HG03575 (cell line): Measurements from ENCODE around the gene RAB9A.
"Not testable (repeated sequence)": the region's sequence is repeated elsewhere in the genome, so short reads cannot be mapped to it uniquely, and the experiment has no call there.

Experiments used
- ATAC-seq: cut with Tn5 transposase; IDR thresholded peaks from one replicate; pipeline ENCODE4 v1.9.1; 2021; ENCODE audit not compliant: unreplicated experiment, insufficient number of reproducible peaks, low FRiP score; ENCODE audit errors: extremely low read depth

Gene RAB9A

DNA sequence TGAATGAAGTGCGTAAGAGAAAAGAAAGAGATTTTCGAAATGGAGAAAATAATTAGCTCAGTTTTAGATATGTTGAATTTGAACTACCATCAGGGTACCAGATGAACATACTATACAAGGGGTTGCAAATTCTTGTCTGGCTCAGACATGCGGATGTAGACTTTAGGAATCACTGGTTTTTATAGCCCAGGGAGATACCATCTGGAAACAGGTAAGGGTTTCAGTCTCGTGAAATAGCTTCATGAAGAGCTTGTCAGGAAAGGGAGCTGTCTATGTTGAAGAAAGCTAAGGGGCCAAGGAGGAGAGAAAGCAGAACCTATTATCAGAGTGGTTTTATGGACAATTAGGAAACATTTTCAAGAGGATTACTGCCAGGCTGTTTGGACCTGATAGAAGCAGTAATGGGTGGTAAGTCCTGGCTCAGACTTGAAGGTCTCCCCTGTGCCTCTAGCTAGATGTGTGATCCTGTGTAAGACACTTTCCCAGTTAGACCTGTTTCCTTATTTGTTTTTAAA lies 6.7 kb downstream of the RAB9A start:
- ATAC-seq: no peak

GRCh38 chrX:13697455-13697854 lies 8.5 kb downstream of the RAB9A start:
- ATAC-seq: no peak

DNA sequence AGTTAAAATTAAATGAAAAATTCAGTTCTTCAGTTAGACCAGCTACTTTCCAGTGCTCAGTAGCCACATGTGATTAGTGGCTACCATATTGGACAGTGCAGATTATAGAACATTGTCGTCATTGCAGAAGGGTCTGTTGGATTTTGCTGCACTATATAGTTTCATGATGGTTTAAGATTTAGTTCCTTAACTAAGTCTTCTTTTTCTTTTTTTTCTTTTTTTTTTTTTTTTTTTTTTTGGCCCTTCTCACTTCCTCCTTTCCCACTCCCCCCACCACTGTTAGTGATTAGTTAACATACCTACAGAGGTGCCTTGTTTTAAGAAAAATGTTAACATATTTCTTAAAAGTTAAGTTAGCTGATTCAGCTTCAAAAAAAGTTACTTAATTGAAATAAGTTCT lies 9.0 kb downstream of the RAB9A start:
- no peak for ATAC-seq

DNA sequence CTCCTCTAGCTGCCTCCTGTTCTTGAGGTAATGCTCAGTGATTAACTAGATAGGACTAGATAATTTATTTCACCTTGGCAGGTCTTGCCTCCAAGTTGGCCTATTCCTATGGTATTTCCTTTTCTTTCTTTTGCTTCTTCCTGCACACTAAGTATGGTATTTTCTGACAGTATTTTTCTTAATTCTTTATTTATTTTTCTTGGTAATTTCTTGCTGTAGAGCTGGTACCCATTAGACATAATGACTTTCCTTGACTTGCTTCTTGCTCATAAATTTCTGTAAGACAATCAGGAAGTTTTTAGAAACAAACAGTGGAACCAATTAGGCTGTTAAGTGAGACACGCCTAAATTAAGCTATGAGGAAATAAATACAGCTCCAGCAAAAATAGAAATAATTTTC lies 9.5 kb downstream of the RAB9A start:
- ATAC-seq: no peak

GRCh38 chrX:13699183-13699826 lies 10.4 kb downstream of the RAB9A start:
- no peak for ATAC-seq

DNA sequence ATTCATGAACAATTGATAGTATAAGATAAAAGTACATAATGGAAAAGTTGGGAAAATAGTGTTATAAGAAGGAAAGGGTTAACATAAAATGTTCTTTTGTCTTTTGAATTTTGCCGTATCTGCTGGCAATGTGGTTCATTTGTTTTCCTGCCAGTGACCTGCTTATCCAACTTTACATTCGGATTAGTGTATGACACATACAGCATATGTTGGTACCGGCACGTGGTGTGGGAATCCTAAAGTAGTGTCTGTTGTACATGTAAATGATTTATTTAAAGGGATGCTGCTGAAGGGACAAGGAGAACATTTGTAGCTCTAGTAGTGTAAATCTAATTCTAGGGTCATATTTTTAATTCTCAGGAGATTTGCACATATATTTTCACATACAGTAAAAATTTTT lies 11.5 kb downstream of the RAB9A start:
- no peak for ATAC-seq

DNA sequence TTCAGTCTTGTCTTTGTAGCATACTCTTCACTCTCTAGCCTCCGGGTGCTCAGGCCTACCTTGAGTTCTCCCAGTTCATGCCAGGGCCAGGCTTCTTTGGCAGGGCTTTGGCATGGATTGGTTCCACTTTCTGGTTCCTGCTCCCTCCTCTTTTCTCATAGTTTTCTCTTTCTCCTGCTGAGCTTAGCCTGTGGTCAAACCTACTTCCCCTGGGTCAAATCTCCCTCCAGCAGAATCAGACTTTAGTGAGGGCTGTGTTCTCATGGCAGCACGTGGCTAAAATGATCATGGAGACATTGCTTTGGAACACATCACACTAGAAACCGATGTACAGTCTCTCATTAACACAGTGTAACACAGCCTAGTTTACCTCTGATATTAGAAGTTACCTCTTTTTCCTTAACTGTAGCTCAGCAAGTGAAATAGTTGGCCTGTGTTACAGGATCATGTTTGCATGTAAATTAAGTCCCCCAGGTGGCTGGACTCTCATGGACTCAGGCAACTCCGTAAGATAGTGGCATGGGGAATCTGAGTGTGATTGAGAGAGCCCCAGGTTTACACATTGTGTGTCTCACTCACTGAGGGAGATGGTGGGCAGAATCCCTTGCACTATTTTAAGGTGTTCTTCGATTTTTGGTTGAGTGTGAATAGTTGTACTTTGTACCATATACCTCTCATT lies 13.3 kb downstream of the RAB9A start:
- ATAC-seq: no peak

DNA sequence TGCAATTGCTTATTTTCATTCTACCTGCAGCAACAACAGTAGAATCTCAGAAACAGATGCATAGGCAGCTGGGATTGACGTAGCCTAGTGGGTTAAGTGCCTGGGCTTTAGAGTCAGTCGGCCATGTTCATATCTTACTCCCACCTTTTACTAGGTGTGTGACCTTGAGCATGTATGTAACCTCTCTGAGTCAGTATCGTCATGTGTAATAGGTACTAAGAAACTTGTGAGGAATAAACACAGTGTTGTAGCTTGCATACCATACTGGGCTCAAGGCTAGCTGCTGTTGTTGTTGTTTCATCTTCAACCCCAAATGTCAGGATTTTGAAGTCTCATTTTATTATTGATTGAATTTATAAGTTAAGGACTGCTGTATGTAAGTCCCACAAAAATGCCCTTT lies 14.2 kb downstream of the RAB9A start:
- no peak for ATAC-seq

DNA sequence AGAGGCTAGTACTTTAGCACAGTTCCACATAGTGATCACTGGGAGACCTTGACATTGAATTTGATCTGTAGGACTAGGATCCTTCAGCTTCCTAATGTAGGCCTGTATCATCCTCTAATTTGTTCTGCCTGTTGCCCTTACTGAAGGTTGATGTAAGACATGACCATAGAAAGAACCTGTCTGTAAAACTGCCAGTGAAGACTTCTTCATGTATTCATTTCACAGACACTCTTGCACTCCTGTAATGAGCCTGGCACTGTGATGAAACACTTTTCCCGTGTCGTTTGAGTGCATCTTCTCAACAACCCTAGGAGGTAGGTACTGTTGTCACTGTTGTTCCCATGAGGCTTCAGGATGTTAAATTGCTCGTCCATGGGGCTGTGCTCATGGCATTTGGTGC lies 14.7 kb downstream of the RAB9A start:
- no peak for ATAC-seq

DNA sequence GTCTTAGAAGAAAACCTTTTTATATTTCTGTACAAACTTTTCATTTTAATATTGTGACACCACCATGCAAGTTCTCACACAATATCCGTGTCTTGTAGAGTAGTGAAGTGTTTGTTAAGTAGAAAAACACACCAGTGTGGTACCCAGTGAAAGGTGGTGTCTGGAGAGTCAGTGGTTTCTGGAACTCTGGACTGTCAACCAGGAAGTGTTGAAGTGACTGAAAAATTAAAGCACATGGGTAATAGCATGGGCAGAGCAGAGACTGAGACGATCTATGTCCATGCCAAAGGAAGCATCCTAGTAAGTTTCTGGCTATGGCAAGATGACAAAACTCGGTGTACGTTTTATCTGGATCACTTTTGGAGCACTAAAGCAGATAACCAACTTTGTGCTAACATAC lies 22.2 kb downstream of the RAB9A start:
- ATAC-seq: no peak

DNA sequence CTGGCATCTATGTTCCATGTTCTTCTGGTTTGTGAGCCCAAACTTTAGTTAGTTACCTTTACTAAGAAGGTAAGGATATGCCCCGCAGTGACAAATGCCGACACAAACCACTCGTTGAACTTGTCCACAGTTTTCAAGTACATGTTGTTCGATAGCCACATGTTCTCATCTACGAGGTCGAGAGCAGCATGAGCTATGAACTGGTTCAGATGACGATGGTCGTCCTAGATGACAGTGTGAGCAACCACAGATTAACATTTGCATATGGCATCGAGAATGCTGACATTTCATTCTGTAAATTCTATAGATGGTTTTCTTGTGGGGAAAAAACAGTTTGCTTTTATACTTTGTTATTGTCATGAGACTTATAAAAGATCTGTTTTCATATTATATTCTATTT lies 27.5 kb downstream of the RAB9A start:
- ATAC-seq: no peak

DNA sequence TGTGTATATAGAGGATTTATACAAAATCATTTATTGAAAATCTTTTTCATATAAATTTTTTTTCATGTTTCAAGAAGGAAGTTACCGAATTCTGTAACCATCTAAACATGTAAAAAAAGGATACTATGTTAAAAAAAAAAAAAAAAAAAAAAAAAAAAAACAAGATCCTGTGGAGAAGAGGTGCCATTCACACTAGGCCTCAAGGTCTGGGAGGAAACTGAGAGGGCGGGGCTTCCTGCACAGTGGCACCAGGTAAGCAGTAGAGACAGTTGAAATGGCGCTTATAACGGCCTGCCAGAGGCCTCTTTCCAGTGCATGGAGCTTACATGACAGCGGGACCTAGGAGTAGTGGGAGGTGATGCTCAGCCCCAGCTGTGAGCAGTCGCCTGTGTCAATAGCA lies 28.0 kb downstream of the RAB9A start:
- no peak for ATAC-seq

DNA sequence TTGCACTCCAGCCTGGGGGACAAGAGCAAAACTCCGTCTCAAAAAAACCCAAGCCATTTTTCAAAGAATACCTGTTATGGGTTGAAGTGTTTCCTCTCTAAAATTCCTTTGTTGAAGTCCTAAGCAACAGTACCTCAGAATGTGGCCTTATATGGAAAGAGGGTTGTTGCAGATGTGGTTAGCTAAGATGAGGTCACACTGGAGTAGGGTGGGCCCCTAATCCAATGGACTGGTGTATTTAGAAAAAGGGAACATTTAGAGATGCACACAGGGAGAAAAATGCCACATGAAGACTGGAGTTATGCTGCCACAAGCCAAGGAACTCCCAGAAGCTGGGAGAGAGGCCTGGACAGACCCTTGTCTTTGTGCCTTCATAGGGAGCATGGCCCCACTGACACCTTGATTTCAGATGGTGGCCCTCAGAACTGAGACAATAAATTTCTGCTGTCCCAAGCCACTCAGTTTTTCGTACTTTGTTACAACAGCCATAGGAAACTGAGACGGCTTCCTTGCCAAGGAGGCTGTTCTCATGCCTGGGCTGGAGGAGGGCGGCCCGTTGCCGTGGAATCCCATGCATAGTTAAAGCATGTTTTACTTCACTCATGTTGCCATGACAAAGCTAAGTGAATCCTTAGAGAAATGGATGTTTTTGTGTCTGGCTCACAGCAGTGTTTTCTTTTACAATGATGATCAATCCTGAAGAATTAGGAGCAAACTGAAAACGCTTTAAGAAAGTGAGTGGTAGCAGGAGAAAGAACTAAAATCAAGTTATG lies 29.0 kb downstream of the RAB9A start:
- ATAC-seq: no peak

DNA sequence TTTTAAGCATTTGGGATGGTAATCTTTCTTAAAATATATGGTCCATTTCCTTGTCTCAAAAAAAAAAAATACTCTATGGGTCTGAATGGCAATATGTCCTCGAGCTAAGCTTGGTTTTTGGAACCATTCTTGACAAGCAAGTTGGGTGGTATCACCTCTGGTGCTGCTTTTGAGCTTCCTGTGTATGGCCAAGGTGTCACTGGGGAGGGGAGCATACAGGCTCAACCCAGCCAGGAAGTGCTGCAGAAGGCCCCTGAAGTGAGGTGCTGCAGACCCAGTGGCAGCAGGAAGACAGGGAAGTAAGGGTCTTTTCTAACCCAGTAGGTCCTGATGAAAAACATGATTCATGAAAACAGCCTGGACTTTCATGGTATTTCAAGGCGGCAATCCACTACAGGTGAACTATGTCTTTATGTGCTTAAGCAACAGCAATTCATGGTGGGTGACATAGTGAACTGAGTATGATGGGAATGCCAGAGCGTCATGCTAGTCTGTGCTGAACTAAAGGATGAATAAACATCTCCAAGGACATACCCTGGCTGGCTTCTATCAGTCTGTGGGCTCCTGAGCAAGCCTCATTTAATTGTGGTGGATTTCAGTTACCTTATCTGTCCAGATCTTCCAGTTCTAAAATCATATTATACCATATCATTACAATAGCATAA lies 30.4 kb downstream of the RAB9A start:
- ATAC-seq: no peak

- ATAC-seq: no peak
Observed at GRCh38 chrX:13721371-13721770, 32.4 kb downstream of the RAB9A start.

GRCh38 chrX:13721819-13722519 lies 33.0 kb downstream of the RAB9A start:
- no peak for ATAC-seq

GRCh38 chrX:13724878-13725277 lies 36.0 kb downstream of the RAB9A start:
- not testable (repeated sequence) for ATAC-seq

- ATAC-seq: not testable (repeated sequence)
Observed at GRCh38 chrX:13726583-13726982, 37.7 kb downstream of the RAB9A start.

DNA sequence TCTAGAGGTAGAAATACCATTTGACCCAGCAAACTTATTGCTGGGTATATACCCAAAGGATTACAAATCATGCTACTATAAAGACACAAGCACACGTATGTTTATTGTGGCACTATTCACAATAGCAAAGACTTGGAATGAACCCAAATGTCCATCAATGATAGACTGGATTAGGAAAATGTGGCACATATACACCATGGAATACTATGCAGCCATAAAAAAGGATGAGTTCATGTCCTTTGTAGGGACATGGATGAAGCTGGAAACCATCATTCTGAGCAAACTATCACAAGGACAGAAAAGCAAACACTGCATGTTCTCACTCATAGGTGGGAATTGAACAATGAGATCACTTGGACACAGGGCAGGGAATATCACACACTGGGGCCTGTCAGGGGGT lies 41.6 kb downstream of the RAB9A start:
- ATAC-seq: not testable (repeated sequence)
